ENCODE data around the gene TAS2R8.

TAS2R8 gene

GRCh38 chr12:10842862-10843261 is 35.8 kb upstream of the TAS2R8 start:
- DNase-seq (ENCODE audit: low read depth, low spot score) = no peak
- no peak overlapping the region for H3K4me3 ChIP-seq (ENCODE audit: low read depth, low read length)
- TF ChIP-seq CTCF (IDR thresholded peaks at IDR 0.05; ENCODE audit: insufficient read depth, low read length, missing control alignments) = no peak
- POLR2A ChIA-PET = interaction anchor here (0.6 kb wide), 1 partner anchor 182 kb away, joined by 3 read pairs; no protein-coding TSS in a partner anchor
- CTCF ChIA-PET = no interaction called here

GRCh38 chr12:10838461-10838860 is 31.4 kb upstream of the TAS2R8 start:
- no peak for DNase-seq (ENCODE audit: low read depth, low spot score)
- TF ChIP-seq CTCF (IDR thresholded peaks at IDR 0.05; ENCODE audit: insufficient read depth, low read length, missing control alignments) = no peak
- POLR2A ChIA-PET = no interaction called here
- CTCF ChIA-PET = no interaction called here
- no peak overlapping the region for H3K4me3 ChIP-seq (ENCODE audit: low read depth, low read length)

GRCh38 chr12:10829994-10830393 is 22.9 kb upstream of the TAS2R8 start:
- POLR2A ChIA-PET = no interaction called here
- TF ChIP-seq CTCF (IDR thresholded peaks at IDR 0.05; ENCODE audit: insufficient read depth, low read length, missing control alignments) = no peak
- CTCF ChIA-PET = no interaction called here

GRCh38 chr12:10826258-10826657 is 19.2 kb upstream of the TAS2R8 start, which contains the start of gene TAS2R10:
TAS2R10 (minus strand) TSS chr12:10826358; CDS start chr12:10826269, 89 bp downstream.
- H3K4me3 ChIP-seq (ENCODE audit: low read depth, low read length) = no peak within 1 kb of the TSS
- ChIA-PET CTCF (no interaction called here), POLR2A (no interaction called here)
- TF ChIP-seq CTCF (IDR thresholded peaks at IDR 0.05; ENCODE audit: insufficient read depth, low read length, missing control alignments) = no peak
- no peak for DNase-seq (ENCODE audit: low read depth, low spot score)

More at GRCh38 chr12:10829994-10830393, 22.9 kb upstream of the TAS2R8 start:
- H3K4me3 ChIP-seq (ENCODE audit: low read depth, low read length) = no peak overlapping the region
- no peak for DNase-seq (ENCODE audit: low read depth, low spot score)

GRCh38 chr12:10824957-10825356 is 17.9 kb upstream of the TAS2R8 start:
- CTCF ChIA-PET = no interaction called here
- TF ChIP-seq CTCF (IDR thresholded peaks at IDR 0.05; ENCODE audit: insufficient read depth, low read length, missing control alignments) = no peak
- H3K4me3 ChIP-seq (ENCODE audit: low read depth, low read length) = no peak overlapping the region
- DNase-seq (ENCODE audit: low read depth, low spot score) = no peak
- POLR2A ChIA-PET = no interaction called here

- no peak for TF ChIP-seq CTCF (IDR thresholded peaks at IDR 0.05; ENCODE audit: insufficient read depth, low read length, missing control alignments)
- no peak for DNase-seq (ENCODE audit: low read depth, low spot score)
- CTCF ChIA-PET = no interaction called here
- POLR2A ChIA-PET = no interaction called here
- no peak overlapping the region for H3K4me3 ChIP-seq (ENCODE audit: low read depth, low read length)
Measured at GRCh38 chr12:10811883-10812536, 4.9 kb upstream of the TAS2R8 start.
